Tibial nerve (tissue), 4 donors: Measurements from ENCODE around the gene NAA25. TPM values are rescaled to one million over a fixed set of nuclear protein-coding genes. Genes with fewer than 3 reads are reported as not detected.
"Not testable (repeated sequence)": the region's sequence is repeated elsewhere in the genome, so short reads cannot be mapped to it uniquely, and the experiment has no call there.

Experiments used
- DNase-seq, 2 donors: peaks; one replicate each; pipeline ENCODE4 v3.0.0-alpha.2; 2019; ENCODE audit warnings: low spot score in 2 of 2
- H3K27ac ChIP-seq, 4 donors: fragments of 200-600 bp; sonication (generic) in 3 of 4; one replicate each; pipeline ENCODE4 v1.5.1; 2017 to 2019; ENCODE audit warnings: mild to moderate bottlenecking in 1 of 4
- H3K27me3 ChIP-seq, 2 donors: fragments of 200-600 bp; sonication (generic) in 1 of 2; one replicate each; pipeline versions ENCODE4 v1.5.1 to v1.6.0; 2017 to 2019
- H3K36me3 ChIP-seq, 3 donors: fragments of 200-600 bp; sonication (generic); one replicate each; pipeline ENCODE4 v1.5.1; 2018 to 2019
- H3K4me1 ChIP-seq, 4 donors: fragments of 200-600 bp; sonication (generic) in 3 of 4; one replicate each; pipeline ENCODE4 v1.5.1; 2017 to 2019
- H3K4me3 ChIP-seq, 4 donors: fragments of 200-600 bp; sonication (generic) in 3 of 4; one replicate each; pipeline ENCODE4 v1.5.1; 2017 to 2019; ENCODE audit warnings: mild to moderate bottlenecking in 1 of 4, moderate library complexity in 1 of 4
- H3K9me3 ChIP-seq, 4 donors: fragments of 200-600 bp; sonication (generic) in 3 of 4; one replicate each; pipeline ENCODE4 v1.5.1; 2017 to 2019
- CTCF ChIP-seq, 5 experiments: fragments of 200-600 bp in 3 of 5; fragments of 450-650 bp in 2 of 5; sonication (generic) in 3 of 5; IDR thresholded peaks; one replicate each; pipeline ENCODE4 v1.5.1; 2016 to 2019; ENCODE audit warnings: antibody characterized with exemption in 5 of 5, mild to moderate bottlenecking in 3 of 5, moderate library complexity in 2 of 5
- EP300 ChIP-seq, 2 donors: sonication (generic); formaldehyde crosslinking; IDR thresholded peaks; one replicate each; pipeline ENCODE4 v1.6.1; 2017; ENCODE audit warnings: antibody characterized with exemption in 2 of 2, mild to moderate bottlenecking in 1 of 2
- POLR2A ChIP-seq, 2 donors: fragments of 450-650 bp; IDR thresholded peaks; one replicate each; pipeline ENCODE4 v1.6.1; 2017; ENCODE audit warnings: antibody characterized with exemption in 2 of 2, mild to moderate bottlenecking in 2 of 2, moderate library complexity in 2 of 2
- WGBS, 2 donors: methylation state at CpG; one replicate each; pipeline ENCODE4 v1.1.5; 2018; 5-methylcytosine and 5-hydroxymethylcytosine counted together
- total RNA-seq, 4 donors: library from RNA; depleted of rRNA; stranded (reverse); fragments of >200 nt; gene quantifications; one replicate each; pipeline ENCODE4 v1.1.0, GENCODE V29; 2016

NAA25 gene
- total RNA-seq, 4 donors from 2014 or later = 22.7 to 40.4 (median 34.2) TPM

- peak overlapping the region in 2 of 4 donors; percentile 40 to 100 for H3K4me3 ChIP-seq
- H3K4me1 ChIP-seq = peaks cover 0 to 46% (median 22%) of the 10 kb centered on the region in 4 donors
- no peaks in the 10 kb centered on the region for H3K27me3 ChIP-seq
- WGBS, 2 donors = 90 to 92% methylated on average over 8 of the region's 8 CpGs
- H3K36me3 ChIP-seq = peaks cover 0 to 17% (median 0%) of the 10 kb centered on the region in 3 donors
- no peaks in the 10 kb centered on the region for H3K9me3 ChIP-seq
- TF ChIP-seq EP300 (IDR thresholded peaks at IDR 0.05) = no peak
- no peak for TF ChIP-seq POLR2A (IDR thresholded peaks at IDR 0.05)
- TF ChIP-seq CTCF (IDR thresholded peaks at IDR 0.05) = no peak
- no peak for DNase-seq
- H3K27ac ChIP-seq = peak overlapping the region in 1 of 4 donors; percentile 85
Measured at GRCh38 chr12:112011685-112012084, 96.9 kb downstream of the NAA25 start.

- Histone ChIP-seq H3K27ac (no peak overlapping the region), H3K4me1 (peaks cover 0 to 52% (median 22%) of the 10 kb centered on the region in 4 donors), H3K27me3 (no peaks in the 10 kb centered on the region), H3K9me3 (no peaks in the 10 kb centered on the region), H3K36me3 (peaks cover 0 to 8% (median 0%) of the 10 kb centered on the region in 3 donors), H3K4me3 (no peak overlapping the region)
- no peak for DNase-seq
- WGBS, 2 donors = 91 to 96% methylated on average over 6 to 7 of the region's 8 CpGs
- no peak for TF ChIP-seq CTCF (IDR thresholded peaks at IDR 0.05)
- TF ChIP-seq POLR2A (IDR thresholded peaks at IDR 0.05) = no peak
Measured at GRCh38 chr12:112010415-112011344, 97.9 kb downstream of the NAA25 start.

- not testable (repeated sequence) for DNase-seq, H3K36me3 ChIP-seq, H3K27ac ChIP-seq, H3K9me3 ChIP-seq, H3K27me3 ChIP-seq, H3K4me3 ChIP-seq
- 76 to 84% methylated on average over 3 of the region's 3 CpGs for WGBS, 2 donors
- H3K4me1 ChIP-seq = peaks cover 0 to 44% (median 16%) of the 10 kb centered on the region in 4 donors
Measured at GRCh38 chr12:112009596-112009995, 99.0 kb downstream of the NAA25 start.

- Histone ChIP-seq H3K4me1 (peaks cover 0 to 37% (median 13%) of the 10 kb centered on the region in 4 donors), H3K9me3 (no peaks in the 10 kb centered on the region), H3K27me3 (no peaks in the 10 kb centered on the region), H3K4me3 (no peak overlapping the region), H3K36me3 (peaks cover 0 to 10% (median 0%) of the 10 kb centered on the region in 3 donors), H3K27ac (no peak overlapping the region)
- DNase-seq = no peak
- TF ChIP-seq EP300 (IDR thresholded peaks at IDR 0.05) = no peak
- WGBS, 2 donors = 80 to 81% methylated on average over 3 of the region's 3 CpGs
Measured at GRCh38 chr12:112008918-112009317, 99.7 kb downstream of the NAA25 start.

GRCh38 chr12:112007945-112008344 lies 100.6 kb downstream of the NAA25 start:
- Histone ChIP-seq H3K4me3 (no peak overlapping the region), H3K27ac (no peak overlapping the region), H3K36me3 (peaks cover 0 to 16% (median 0%) of the 10 kb centered on the region in 3 donors), H3K4me1 (peaks cover 0 to 35% (median 13%) of the 10 kb centered on the region in 4 donors), H3K27me3 (no peaks in the 10 kb centered on the region), H3K9me3 (no peaks in the 10 kb centered on the region)
- 93 to 95% methylated on average over 9 of the region's 9 CpGs for WGBS, 2 donors
- no peak for DNase-seq
- no peak for TF ChIP-seq CTCF (IDR thresholded peaks at IDR 0.05)
